Measurements from ENCODE around the gene ADAP1. TPM values are rescaled to one million over a fixed set of nuclear protein-coding genes. Genes with fewer than 3 reads are reported as not detected.
A peak's percentile ranks its signal among the peaks of the same experiment; 100 is the strongest.

The ADAP1 gene
- total RNA-seq, 1 experiment from 2014 or later = 31.2 TPM

- ATAC-seq (peak; percentile 64), DNase-seq (peak; percentile 77)
- BruUV-seq (replicated peaks) = no TSS peak
- H3K27ac ChIP-seq (ENCODE audit: low read length) = no peak overlapping the region
- H4K20me1 ChIP-seq (ENCODE audit: low read length) = no peaks in the 10 kb centered on the region
- H2AFZ ChIP-seq (ENCODE audit: low read length) = no peak overlapping the region
- no peak overlapping the region for H3K4me3 ChIP-seq (ENCODE audit: low read length)
- no peaks in the 10 kb centered on the region for H3K79me2 ChIP-seq (ENCODE audit: low read length)
- no peaks in the 10 kb centered on the region for H3K9me2 ChIP-seq (replicated peaks; ENCODE audit: low read length)
- ChIA-PET POLR2A (ENCODE audit: unreplicated experiment) (interaction anchor here (0.6 kb wide), 2 partner anchors 51 to 84 kb away, joined by 6 to 7 read pairs; no protein-coding TSS in a partner anchor), CTCF (interaction anchor here (0.5 kb wide), 1 partner anchor 28 kb away, joined by 5 read pairs; no protein-coding TSS in a partner anchor)
- intact Hi-C loops (cut with micrococcal nuclease) = no loop called here
- no peak for TF ChIP-seq EZH2phosphoT487 (IDR thresholded peaks at IDR 0.05; ENCODE audit: borderline replicate concordance, low read length)
- TF ChIP-seq CTCF (conservative IDR thresholded peaks at IDR 0.05; ENCODE audit: low read depth, low read length) = no peak
- TF ChIP-seq EZH2 (IDR thresholded peaks at IDR 0.05; ENCODE audit: low read length, unreplicated experiment) = no peak
- no peak overlapping the region for H3K4me2 ChIP-seq (ENCODE audit: low read length)
- no peaks in the 10 kb centered on the region for H3K9me3 ChIP-seq (ENCODE audit: low read length)
- H3F3A ChIP-seq (ENCODE audit: low read length, unreplicated experiment) = no peaks in the 10 kb centered on the region
- H3K27me3 ChIP-seq (ENCODE audit: low read length) = peaks cover 4% of the 10 kb centered on the region; the same call in 1 of the 2 replicates
- peaks cover 7% of the 10 kb centered on the region; the same call in 1 of the 2 replicates for H3K4me1 ChIP-seq (ENCODE audit: insufficient read depth, low read length)
- H3K9ac ChIP-seq (ENCODE audit: low read length) = no peak overlapping the region
- no peaks in the 10 kb centered on the region; the same call in 1 of the 2 replicates for H3K36me3 ChIP-seq (ENCODE audit: low read depth, low read length)
Observed at GRCh38 chr7:901388-902154, 52.9 kb downstream of the ADAP1 start.

- H3K4me1 ChIP-seq (ENCODE audit: insufficient read depth, low read length) = peaks cover 7% of the 10 kb centered on the region; the same call in 1 of the 2 replicates
- TF ChIP-seq EZH2phosphoT487 (IDR thresholded peaks at IDR 0.05; ENCODE audit: borderline replicate concordance, low read length) = no peak
- no peak for TF ChIP-seq EZH2 (IDR thresholded peaks at IDR 0.05; ENCODE audit: low read length, unreplicated experiment)
- no peak for TF ChIP-seq CTCF (conservative IDR thresholded peaks at IDR 0.05; ENCODE audit: low read depth, low read length)
- peak; percentile 2; the same call in 1 of the 2 replicates for ATAC-seq
- H3K27me3 ChIP-seq (ENCODE audit: low read length) = peaks cover 4% of the 10 kb centered on the region; the same call in 1 of the 2 replicates
- H3K27ac ChIP-seq (ENCODE audit: low read length) = no peak overlapping the region
- CTCF ChIA-PET = no interaction called here
- POLR2A ChIA-PET (ENCODE audit: unreplicated experiment) = no interaction called here
- H4K20me1 ChIP-seq (ENCODE audit: low read length) = no peaks in the 10 kb centered on the region
- no peaks in the 10 kb centered on the region for H3K79me2 ChIP-seq (ENCODE audit: low read length)
- intact Hi-C loops (cut with micrococcal nuclease) = no loop called here
- BruUV-seq (replicated peaks) = no TSS peak
- H3K4me3 ChIP-seq (ENCODE audit: low read length) = no peak overlapping the region
- H3K4me2 ChIP-seq (ENCODE audit: low read length) = no peak overlapping the region
- H3K9ac ChIP-seq (ENCODE audit: low read length) = no peak overlapping the region
- H2AFZ ChIP-seq (ENCODE audit: low read length) = no peak overlapping the region
- no peaks in the 10 kb centered on the region for H3K9me3 ChIP-seq (ENCODE audit: low read length)
- no peak for DNase-seq
- no peaks in the 10 kb centered on the region for H3K9me2 ChIP-seq (replicated peaks; ENCODE audit: low read length)
- no peaks in the 10 kb centered on the region; the same call in 1 of the 2 replicates for H3K36me3 ChIP-seq (ENCODE audit: low read depth, low read length)
- no peaks in the 10 kb centered on the region for H3F3A ChIP-seq (ENCODE audit: low read length, unreplicated experiment)
Observed at GRCh38 chr7:901041-901387, 53.5 kb downstream of the ADAP1 start.

Measured in PC-3 (cell line).